Measurements from ENCODE around the gene GORASP2.
"Not testable (repeated sequence)": the region's sequence is repeated elsewhere in the genome, so short reads cannot be mapped to it uniquely, and the experiment has no call there.

Gene GORASP2

DNA sequence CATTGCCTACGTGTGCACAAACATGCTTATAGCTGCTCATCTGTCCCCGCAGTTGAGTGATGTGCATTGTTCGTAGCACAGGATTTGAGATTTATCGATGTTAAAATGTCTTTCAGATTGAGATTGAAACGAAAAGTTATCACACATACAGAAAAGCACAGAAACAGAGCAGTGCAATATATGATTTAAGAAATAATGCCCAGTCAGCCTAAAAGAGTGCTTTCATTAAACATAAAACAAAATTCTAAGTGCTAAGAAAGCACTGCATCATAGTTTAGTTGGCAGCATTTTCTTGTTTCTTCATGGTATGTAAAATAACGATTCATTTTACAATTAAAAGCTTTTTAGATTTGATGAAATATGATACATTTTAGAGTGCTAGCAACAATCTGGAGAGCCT, 31.9 kb upstream of the GORASP2 start:
- H3K4me3 ChIP-seq (ENCODE audit: control insufficient read depth, low read depth, low read length): no peak overlapping the region
- no peak for DNase-seq (ENCODE audit: low read depth)
- TF ChIP-seq, protein P1, sequence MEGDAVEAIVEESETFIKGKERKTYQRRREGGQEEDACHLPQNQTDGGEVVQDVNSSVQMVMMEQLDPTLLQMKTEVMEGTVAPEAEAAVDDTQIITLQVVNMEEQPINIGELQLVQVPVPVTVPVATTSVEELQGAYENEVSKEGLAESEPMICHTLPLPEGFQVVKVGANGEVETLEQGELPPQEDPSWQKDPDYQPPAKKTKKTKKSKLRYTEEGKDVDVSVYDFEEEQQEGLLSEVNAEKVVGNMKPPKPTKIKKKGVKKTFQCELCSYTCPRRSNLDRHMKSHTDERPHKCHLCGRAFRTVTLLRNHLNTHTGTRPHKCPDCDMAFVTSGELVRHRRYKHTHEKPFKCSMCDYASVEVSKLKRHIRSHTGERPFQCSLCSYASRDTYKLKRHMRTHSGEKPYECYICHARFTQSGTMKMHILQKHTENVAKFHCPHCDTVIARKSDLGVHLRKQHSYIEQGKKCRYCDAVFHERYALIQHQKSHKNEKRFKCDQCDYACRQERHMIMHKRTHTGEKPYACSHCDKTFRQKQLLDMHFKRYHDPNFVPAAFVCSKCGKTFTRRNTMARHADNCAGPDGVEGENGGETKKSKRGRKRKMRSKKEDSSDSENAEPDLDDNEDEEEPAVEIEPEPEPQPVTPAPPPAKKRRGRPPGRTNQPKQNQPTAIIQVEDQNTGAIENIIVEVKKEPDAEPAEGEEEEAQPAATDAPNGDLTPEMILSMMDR (IDR thresholded peaks at IDR 0.05; ENCODE audit: control insufficient read depth, insufficient read depth, low read depth, low read length, missing control alignments): no peak

DNA sequence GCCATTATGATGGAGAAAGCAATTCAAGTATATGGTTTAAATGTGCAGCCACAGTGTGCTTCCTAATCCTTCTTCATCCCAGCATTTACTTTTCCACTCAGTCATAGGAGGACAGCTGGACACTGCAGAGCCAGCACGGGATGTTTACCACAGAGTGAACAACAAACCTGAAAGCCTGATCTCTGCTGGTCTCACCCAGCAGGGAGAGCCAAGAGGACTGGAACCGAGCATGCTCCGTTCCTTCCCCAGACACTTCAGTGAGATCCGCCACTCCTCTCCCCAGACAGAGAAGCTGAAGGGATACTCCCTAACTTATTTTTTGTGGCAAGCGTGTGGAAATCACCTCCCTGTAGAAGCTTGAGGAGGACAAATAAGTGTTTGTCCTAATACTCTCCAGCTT, 23.2 kb upstream of the GORASP2 start:
- TF ChIP-seq, protein P1 (IDR thresholded peaks at IDR 0.05; ENCODE audit: control insufficient read depth, insufficient read depth, low read depth, low read length, missing control alignments): no peak
- no peak overlapping the region for H3K4me3 ChIP-seq (ENCODE audit: control insufficient read depth, low read depth, low read length)
- DNase-seq (ENCODE audit: low read depth): no peak

DNA sequence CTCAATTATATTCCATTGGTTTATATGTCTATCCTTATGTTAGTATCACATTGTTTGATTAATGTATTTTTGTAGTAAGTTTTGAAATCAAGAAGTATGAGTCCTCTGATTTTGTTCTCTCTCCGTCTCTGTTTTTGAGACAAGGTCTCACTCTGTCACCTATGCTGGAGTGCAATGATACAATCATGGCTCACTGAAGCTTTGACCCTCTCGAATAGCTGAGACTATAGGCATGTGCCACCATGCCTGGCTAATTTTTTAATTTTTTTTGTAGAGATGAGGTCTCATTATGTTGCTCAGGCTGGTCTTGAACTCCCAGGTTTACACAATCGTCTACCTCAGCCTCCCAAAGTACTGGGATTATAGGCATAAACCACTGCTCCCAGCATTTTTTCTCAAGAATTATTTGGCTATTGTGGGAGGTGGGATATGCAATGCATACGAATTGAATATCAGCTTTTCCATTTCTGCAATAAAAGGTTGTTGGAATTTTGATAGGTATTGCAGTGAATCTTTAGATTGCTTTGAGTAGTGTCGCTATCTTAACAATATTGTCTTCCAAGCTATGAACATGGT, 17.7 kb upstream of the GORASP2 start:
- H3K4me3 ChIP-seq (ENCODE audit: control insufficient read depth, low read depth, low read length): no peak overlapping the region
- TF ChIP-seq, protein P1 (IDR thresholded peaks at IDR 0.05; ENCODE audit: control insufficient read depth, insufficient read depth, low read depth, low read length, missing control alignments): no peak
- no peak for DNase-seq (ENCODE audit: low read depth)

DNA sequence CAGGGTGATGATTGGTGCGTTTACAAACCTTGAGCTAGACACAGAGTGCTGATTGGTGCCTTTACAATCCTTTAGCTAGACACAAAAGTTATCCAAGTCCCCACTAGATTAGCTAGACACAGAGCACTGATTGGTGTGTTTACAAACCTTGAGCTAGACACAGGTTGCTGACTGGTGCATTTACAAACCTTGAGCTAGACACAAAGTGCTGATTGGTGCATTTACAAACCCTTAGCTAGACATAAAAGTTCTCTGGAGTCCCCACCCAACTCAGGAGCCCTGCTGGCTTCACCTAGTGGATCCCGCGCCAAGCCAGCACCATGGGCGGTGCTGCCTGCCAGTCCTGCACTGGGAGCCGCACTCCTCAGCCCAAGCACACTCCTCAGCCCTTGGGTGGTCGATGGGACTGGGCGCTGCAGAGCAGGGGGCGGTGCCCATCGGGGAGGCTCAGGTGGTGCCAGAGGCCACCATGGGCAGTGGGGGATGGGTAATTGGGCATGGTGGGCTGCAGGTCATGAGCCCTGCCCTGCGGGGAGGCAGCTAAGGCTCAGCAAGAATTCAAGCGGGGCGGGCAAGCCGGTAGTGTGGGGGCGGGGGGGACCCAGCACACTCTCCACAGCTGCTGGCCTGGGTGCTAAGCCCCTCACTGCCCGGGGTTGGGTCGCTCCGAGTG, 13.9 kb upstream of the GORASP2 start:
- DNase-seq (ENCODE audit: low read depth): not testable (repeated sequence)

DNA sequence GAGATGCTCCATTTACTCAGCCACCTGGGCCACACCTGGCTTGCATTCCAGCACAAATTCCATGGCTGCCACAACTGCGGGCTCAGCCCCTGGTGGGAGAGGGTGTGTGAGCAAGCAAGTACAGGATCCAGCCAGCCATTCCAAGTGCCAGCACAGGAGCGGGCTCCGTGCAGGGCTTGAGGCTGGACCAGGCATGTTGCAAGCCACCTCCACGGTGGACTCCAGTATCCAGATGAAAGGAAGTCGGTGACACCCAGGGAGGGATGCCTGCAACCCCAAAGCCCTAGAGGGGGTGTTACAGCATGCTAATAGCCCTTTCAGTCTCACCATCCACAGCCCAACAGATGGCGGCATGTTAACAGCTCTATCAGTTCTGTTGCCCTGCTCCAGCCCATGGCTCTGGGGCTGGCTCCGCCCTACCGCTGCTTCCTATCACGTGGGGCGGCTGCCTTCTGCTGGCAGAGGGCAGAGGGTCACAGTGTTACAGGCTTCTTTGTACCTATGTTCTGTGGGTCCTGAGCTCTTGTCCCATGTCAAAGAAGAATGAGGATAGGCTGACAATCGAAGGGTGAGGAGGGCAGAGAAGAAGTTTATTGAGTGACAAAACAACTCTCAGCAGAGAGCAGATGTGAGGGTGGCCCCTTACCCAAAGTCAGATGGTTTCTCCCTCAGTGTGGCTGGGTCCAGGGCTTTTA, 11.7 kb upstream of the GORASP2 start:
- no peak for DNase-seq (ENCODE audit: low read depth)
- no peak overlapping the region for H3K4me3 ChIP-seq (ENCODE audit: control insufficient read depth, low read depth, low read length)
- TF ChIP-seq, protein P1 (IDR thresholded peaks at IDR 0.05; ENCODE audit: control insufficient read depth, insufficient read depth, low read depth, low read length, missing control alignments): no peak

More for the DNA sequence above, 13.9 kb upstream of the GORASP2 start:
- not testable (repeated sequence) for H3K4me3 ChIP-seq (ENCODE audit: control insufficient read depth, low read depth, low read length)

DNA sequence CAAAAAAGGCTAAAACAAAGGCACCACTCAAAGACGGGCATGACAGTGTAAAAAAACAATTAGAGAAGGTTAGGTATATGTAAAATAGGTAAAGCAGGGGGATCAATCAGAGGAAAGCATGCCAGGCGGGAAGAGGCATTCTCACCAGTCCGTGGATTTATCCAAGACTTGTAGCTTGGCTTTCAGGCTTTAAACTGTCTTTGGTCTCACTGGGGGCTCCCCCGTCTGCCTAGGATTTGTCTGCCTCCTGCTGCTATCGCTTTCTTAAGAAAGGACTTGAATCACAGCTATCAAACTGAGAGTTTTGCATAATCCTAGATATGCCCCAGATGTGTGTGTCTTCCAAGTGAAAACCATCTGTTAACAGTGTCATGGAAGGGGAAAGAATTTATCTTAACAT, 11.1 kb upstream of the GORASP2 start:
- TF ChIP-seq, protein P1 (IDR thresholded peaks at IDR 0.05; ENCODE audit: control insufficient read depth, insufficient read depth, low read depth, low read length, missing control alignments): no peak
- no peak for DNase-seq (ENCODE audit: low read depth)
- H3K4me3 ChIP-seq (ENCODE audit: control insufficient read depth, low read depth, low read length): no peak overlapping the region

DNA sequence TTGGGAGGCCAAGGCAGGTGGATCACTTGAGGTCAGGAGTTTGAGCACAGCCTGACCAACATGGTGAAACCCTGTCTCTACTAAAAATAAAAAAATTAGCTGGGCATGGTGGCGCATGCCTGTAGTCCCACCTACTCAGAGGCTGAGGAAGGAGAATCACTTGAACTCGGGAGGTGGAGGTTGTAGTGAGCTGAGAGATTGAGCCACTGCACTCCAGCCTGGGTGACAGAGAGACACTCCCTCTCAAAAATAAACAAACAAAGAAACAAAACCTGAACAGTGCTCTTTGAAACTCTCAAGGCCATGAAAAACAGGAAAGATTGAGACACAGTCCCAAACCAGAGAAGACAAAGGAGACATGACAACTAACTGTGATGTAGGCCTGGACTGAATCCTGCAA, 7.2 kb upstream of the GORASP2 start:
- not testable (repeated sequence) for H3K4me3 ChIP-seq (ENCODE audit: control insufficient read depth, low read depth, low read length); DNase-seq (ENCODE audit: low read depth)
